MM.1S (cell line): ENCODE data around the gene TAGLN2.

ENCODE experiments used
- DNase-seq: peaks from one replicate; pipeline ENCODE4 v3.0.0-alpha.2; 2015
- H2AFZ ChIP-seq: fragments of 300-600 bp; sonication (generic); 2 replicates; pipeline ENCODE4 v1.6.0; 2016; ENCODE audit warnings: antibody characterized with exemption, low read length
- H3F3A ChIP-seq: fragments of 300-600 bp; sonication (generic); 2 replicates; pipeline ENCODE4 v1.6.1; 2016; ENCODE audit warnings: mild to moderate bottlenecking, antibody characterized with exemption, low read length, moderate library complexity, mixed read lengths; ENCODE audit not compliant: insufficient read depth
- H3K27ac ChIP-seq: fragments of 300-600 bp; sonication (generic); 2 replicates; pipeline ENCODE4 v1.5.1; 2016; ENCODE audit warnings: mild to moderate bottlenecking, low read length
- H3K27me3 ChIP-seq: fragments of 300-600 bp; sonication (generic); replicated peaks from 2 replicates; pipeline ENCODE4 v1.6.0; 2016; ENCODE audit warnings: low read length; ENCODE audit not compliant: insufficient read depth
- H3K36me3 ChIP-seq: fragments of 300-600 bp; sonication (generic); replicated peaks from 2 replicates; pipeline ENCODE4 v1.6.1; 2016; ENCODE audit warnings: mild to moderate bottlenecking, low read length, mixed read lengths; ENCODE audit not compliant: insufficient read depth
- H3K4me1 ChIP-seq: fragments of 300-600 bp; sonication (generic); 2 replicates; pipeline ENCODE4 v1.6.1; 2016; ENCODE audit warnings: low read length, mixed read lengths
- H3K4me2 ChIP-seq: fragments of 300-600 bp; sonication (generic); 2 replicates; pipeline ENCODE4 v1.6.0; 2016; ENCODE audit warnings: low read depth, low read length
- H3K4me3 ChIP-seq: fragments of 300-600 bp; sonication (generic); 2 replicates; pipeline ENCODE4 v1.5.1; 2016; ENCODE audit warnings: low read length, mixed read lengths
- H3K79me2 ChIP-seq: fragments of 300-600 bp; sonication (generic); 2 replicates; pipeline ENCODE4 v1.6.1; 2016; ENCODE audit warnings: mixed run types, low read length, mixed read lengths
- H3K9ac ChIP-seq: fragments of 300-600 bp; sonication (generic); 2 replicates; pipeline ENCODE4 v1.6.1; 2016; ENCODE audit warnings: low read length, mixed read lengths
- H3K9me2 ChIP-seq: fragments of 300-600 bp; sonication (generic); replicated peaks from 2 replicates; pipeline ENCODE4 v1.6.1; 2016; ENCODE audit warnings: mild to moderate bottlenecking, low read length, mixed read lengths; ENCODE audit not compliant: insufficient read depth
- H3K9me3 ChIP-seq: fragments of 300-600 bp; sonication (generic); replicated peaks from 2 replicates; pipeline ENCODE4 v1.6.1; 2016; ENCODE audit warnings: mild to moderate bottlenecking, low read length, mixed read lengths; ENCODE audit not compliant: insufficient read depth
- H4K20me1 ChIP-seq: fragments of 300-600 bp; sonication (generic); 2 replicates; pipeline ENCODE4 v1.6.1; 2016; ENCODE audit warnings: mild to moderate bottlenecking, low read length, moderate library complexity, mixed read lengths; ENCODE audit not compliant: insufficient read depth
- CTCF ChIP-seq: fragments of 300-600 bp; sonication (generic); IDR thresholded peaks from 2 replicates; pipeline ENCODE4 v1.5.1; 2016; ENCODE audit warnings: antibody characterized with exemption, low read length, mixed read lengths
- EZH2 ChIP-seq: fragments of 300-600 bp; sonication (generic); optimal IDR thresholded peaks from 2 replicates; pipeline ENCODE3; 2017; ENCODE audit warnings: low read depth, mild to moderate bottlenecking, antibody characterized with exemption, low read length, mixed read lengths
- EZH2phosphoT487 ChIP-seq: fragments of 300-600 bp; sonication (generic); IDR thresholded peaks from 2 replicates; pipeline ENCODE4 v1.6.1; 2018; ENCODE audit warnings: antibody characterized with exemption, low read length

Gene TAGLN2

GRCh38 chr1:159872891-159873290, 52.4 kb downstream of the TAGLN2 start:
- Histone ChIP-seq H3K27ac (no peak overlapping the region), H3K36me3 (no peaks in the 10 kb centered on the region), H3K4me1 (peaks cover 23% of the 10 kb centered on the region), H2AFZ (no peak overlapping the region), H3K4me2 (no peak overlapping the region), H3F3A (peaks cover 18% of the 10 kb centered on the region), H3K27me3 (no peaks in the 10 kb centered on the region), H3K9me3 (no peaks in the 10 kb centered on the region), H3K9me2 (no peaks in the 10 kb centered on the region), H3K9ac (no peak overlapping the region), H3K79me2 (no peaks in the 10 kb centered on the region), H4K20me1 (no peaks in the 10 kb centered on the region), H3K4me3 (no peak overlapping the region)
- no peak for DNase-seq
- no peak for TF ChIP-seq EZH2
- TF ChIP-seq EZH2phosphoT487 = no peak
- no peak for TF ChIP-seq CTCF

GRCh38 chr1:159870704-159871103, 54.6 kb downstream of the TAGLN2 start:
- Histone ChIP-seq H3K36me3 (no peaks in the 10 kb centered on the region), H3K4me2 (no peak overlapping the region), H3K4me3 (no peak overlapping the region), H3K9me2 (no peaks in the 10 kb centered on the region), H3K27me3 (no peaks in the 10 kb centered on the region), H3K9me3 (no peaks in the 10 kb centered on the region), H2AFZ (no peak overlapping the region), H3F3A (peaks cover 18% of the 10 kb centered on the region), H3K9ac (no peak overlapping the region), H4K20me1 (no peaks in the 10 kb centered on the region), H3K27ac (no peak overlapping the region), H3K4me1 (peaks cover 23% of the 10 kb centered on the region), H3K79me2 (no peaks in the 10 kb centered on the region)
- TF ChIP-seq EZH2 (no peak), EZH2phosphoT487 (no peak), CTCF (no peak)
- no peak for DNase-seq

- Histone ChIP-seq H3K27ac (peak overlapping the region; percentile 79; the same call in 1 of the 2 replicates), H3K79me2 (no peaks in the 10 kb centered on the region), H3K9me2 (no peaks in the 10 kb centered on the region), H2AFZ (peak overlapping the region; percentile 64), H3K9me3 (no peaks in the 10 kb centered on the region), H3K9ac (peak overlapping the region; percentile 34; the same call in 1 of the 2 replicates), H3K27me3 (no peaks in the 10 kb centered on the region), H3K4me3 (no peak overlapping the region), H3K4me1 (peaks cover 23% of the 10 kb centered on the region), H3K36me3 (no peaks in the 10 kb centered on the region), H3K4me2 (peak overlapping the region; percentile 61; the same call in 1 of the 2 replicates), H3F3A (peaks cover 18% of the 10 kb centered on the region), H4K20me1 (no peaks in the 10 kb centered on the region)
- TF ChIP-seq EZH2phosphoT487 (no peak), CTCF (no peak), EZH2 (no peak)
- DNase-seq = peak; percentile 26
Observed at GRCh38 chr1:159869607-159870006, 55.7 kb downstream of the TAGLN2 start.
